Thymus (tissue), 11 donors: ENCODE measurements around the gene PLXND1. TPM values are rescaled to one million over a fixed set of nuclear protein-coding genes. Genes with fewer than 3 reads are reported as not detected.
"Not testable (repeated sequence)": the region's sequence is repeated elsewhere in the genome, so short reads cannot be mapped to it uniquely, and the experiment has no call there.

Experiments
- DNase-seq, 9 donors: peaks; one replicate each; pipeline ENCODE4 v3.0.0-alpha.2; 2013; ENCODE audit warnings: low spot score in 9 of 9, low read depth in 6 of 9, missing footprints in 1 of 9
- H3K27ac ChIP-seq, 2 donors: one replicate each; pipeline ENCODE4 v1.5.1; 2013; ENCODE audit warnings: control low read depth in 1 of 2, low read depth in 1 of 2, low read length in 1 of 2, mild to moderate bottlenecking in 1 of 2, moderate library complexity in 1 of 2
- H3K27me3 ChIP-seq, 2 donors: one replicate each; pipeline ENCODE4 v1.5.1; 2013; ENCODE audit warnings: low read length in 1 of 2; ENCODE audit not compliant: control insufficient read depth in 2 of 2, insufficient read depth in 1 of 2
- H3K36me3 ChIP-seq, 2 donors: one replicate each; pipeline ENCODE4 v1.5.1; 2013; ENCODE audit warnings: low read length in 1 of 2, mild to moderate bottlenecking in 1 of 2, moderate library complexity in 1 of 2; ENCODE audit not compliant: control insufficient read depth in 2 of 2, insufficient read depth in 2 of 2
- H3K4me1 ChIP-seq, 2 donors: one replicate each; pipeline ENCODE4 v1.5.1; 2013; ENCODE audit warnings: low read length in 2 of 2; ENCODE audit not compliant: control insufficient read depth in 2 of 2, insufficient read depth in 2 of 2
- H3K4me3 ChIP-seq, 2 donors: one replicate each; pipeline ENCODE4 v1.5.1; 2013; ENCODE audit warnings: low read length in 2 of 2, control low read depth in 1 of 2, mild to moderate bottlenecking in 1 of 2
- H3K9me3 ChIP-seq, 2 donors: one replicate each; pipeline ENCODE4 v1.5.1; 2013; ENCODE audit warnings: low read length in 1 of 2, mild to moderate bottlenecking in 1 of 2; ENCODE audit not compliant: control insufficient read depth in 2 of 2, insufficient read depth in 1 of 2
- WGBS: extraction: QIAGEN DNeasy Blood & Tissue Kit; methylation state at CpG from one replicate; pipeline ENCODE4 v1.1.7; 2013; 5-methylcytosine and 5-hydroxymethylcytosine counted together
- polyA plus RNA-seq: library from polyadenylated mRNA; stranded (reverse); fragments of 200-250 nt; gene quantifications from one replicate; pipeline ENCODE4 v1.2.3, GENCODE V29; 2013
- total RNA-seq: library from RNA; stranded (reverse); fragments of 120-200 nt; gene quantifications from one replicate; pipeline ENCODE4 v1.2.4, GENCODE V29; 2013
- donor health status: healthy.

PLXND1 gene
- total and polyA plus RNA-seq, 2 donors, result 31.2 to 106 TPM

DNA sequence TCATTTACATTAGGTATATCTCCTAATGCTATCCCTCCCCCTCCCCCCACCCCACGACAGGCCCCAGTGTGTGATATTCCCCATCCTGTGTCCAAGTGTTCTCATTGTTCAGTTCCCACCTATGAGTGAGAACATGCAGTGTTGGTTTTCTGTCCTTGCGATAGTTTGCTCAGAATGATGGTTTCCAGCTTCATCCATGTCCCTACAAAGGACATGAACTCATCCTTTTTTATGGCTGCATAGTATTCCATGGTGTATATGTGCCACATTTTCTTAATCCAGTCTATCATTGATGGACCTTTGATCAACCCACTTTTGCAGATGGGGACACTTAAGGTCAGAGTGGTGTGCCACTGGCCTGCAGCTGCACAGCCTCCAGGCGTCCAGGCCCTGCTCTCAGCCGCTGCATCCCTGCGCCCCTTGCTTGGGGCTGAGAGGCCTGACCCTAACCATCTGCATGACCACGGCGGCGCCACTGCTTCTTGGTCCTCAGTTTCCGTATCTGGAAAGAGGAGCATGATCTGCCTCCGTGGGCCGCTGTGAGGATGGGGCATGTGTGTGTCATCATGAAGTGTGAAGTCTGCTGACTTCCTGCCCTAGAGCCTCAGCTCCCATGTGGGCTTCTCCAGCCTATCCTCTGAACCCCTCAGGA is 4.4 kb upstream of the PLXND1 start:
- Histone ChIP-seq H3K4me1 (peaks cover 13 to 31% of the 10 kb centered on the region in 2 donors), H3K27me3 (peaks cover 0 to 19% of the 10 kb centered on the region in 2 donors)
- H3K4me3 ChIP-seq, DNase-seq, H3K36me3 ChIP-seq, H3K9me3 ChIP-seq, H3K27ac ChIP-seq: not testable (repeated sequence)
- 98% methylated on average over 11 of the region's 11 CpGs for WGBS

DNA sequence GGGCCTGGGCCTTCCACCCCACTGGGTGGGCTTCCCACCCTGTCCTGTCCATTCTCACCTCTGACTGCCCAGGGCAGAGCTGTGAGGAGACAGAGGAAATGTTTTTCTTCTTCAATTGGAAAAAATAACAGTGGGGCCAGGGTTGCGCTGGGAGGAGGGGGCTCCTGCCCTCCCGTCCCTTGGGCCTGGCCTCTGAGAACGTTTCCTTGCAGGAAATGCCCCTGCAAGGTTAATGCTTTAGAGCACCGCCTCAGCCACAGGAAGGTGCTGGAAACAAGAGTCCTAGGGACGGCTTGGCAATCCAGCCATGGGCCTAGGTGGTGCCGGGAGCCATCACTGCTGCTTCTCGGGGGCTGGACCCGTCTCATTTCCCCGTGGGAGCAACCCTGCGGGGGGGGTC is 3.8 kb upstream of the PLXND1 start:
- H3K4me1 ChIP-seq, result peaks cover 15 to 34% of the 10 kb centered on the region in 2 donors
- 78% methylated on average over 10 of the region's 10 CpGs for WGBS
- no peak overlapping the region for H3K4me3 ChIP-seq
- H3K27me3 ChIP-seq, result peaks cover 0 to 26% of the 10 kb centered on the region in 2 donors
- DNase-seq, result no peak
- H3K36me3 ChIP-seq, result no peaks in the 10 kb centered on the region
- no peaks in the 10 kb centered on the region for H3K9me3 ChIP-seq
- no peak overlapping the region for H3K27ac ChIP-seq

DNA sequence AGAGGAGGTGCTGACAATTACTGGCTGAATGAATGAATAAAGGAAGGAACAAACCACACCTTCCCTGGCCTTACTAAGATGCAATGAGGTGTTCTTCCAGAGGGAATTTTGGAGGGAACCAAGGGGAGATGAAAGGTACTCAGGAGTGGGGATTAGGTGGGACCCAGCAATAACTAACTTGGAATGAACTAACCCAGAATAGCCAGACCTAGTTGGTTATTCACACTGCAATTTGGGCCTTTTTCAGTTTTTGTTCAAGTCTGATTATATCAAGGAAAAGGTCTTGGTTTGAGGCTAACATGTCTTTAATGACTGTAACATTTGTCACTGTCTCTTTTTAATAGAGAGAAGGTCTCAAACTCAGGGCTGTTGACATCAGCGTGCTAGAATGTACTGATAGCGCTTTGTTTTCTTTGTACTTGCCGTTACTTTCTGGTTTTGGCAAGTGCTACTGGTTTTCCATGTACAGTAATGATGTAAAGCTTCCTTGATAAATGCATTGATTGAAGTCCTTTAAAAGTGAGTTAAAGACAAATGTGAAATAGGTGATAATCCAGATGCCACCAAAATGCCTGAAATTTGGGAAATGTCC is 3.2 kb upstream of the PLXND1 start:
- no peak for DNase-seq
- Histone ChIP-seq H3K4me3 (no peak overlapping the region), H3K4me1 (peaks cover 15 to 34% of the 10 kb centered on the region in 2 donors), H3K9me3 (peaks cover 0 to 3% of the 10 kb centered on the region in 2 donors), H3K36me3 (no peaks in the 10 kb centered on the region), H3K27me3 (peaks cover 0 to 30% of the 10 kb centered on the region in 2 donors), H3K27ac (no peak overlapping the region)
- WGBS, result 82% methylated on average over 3 of the region's 3 CpGs

DNA sequence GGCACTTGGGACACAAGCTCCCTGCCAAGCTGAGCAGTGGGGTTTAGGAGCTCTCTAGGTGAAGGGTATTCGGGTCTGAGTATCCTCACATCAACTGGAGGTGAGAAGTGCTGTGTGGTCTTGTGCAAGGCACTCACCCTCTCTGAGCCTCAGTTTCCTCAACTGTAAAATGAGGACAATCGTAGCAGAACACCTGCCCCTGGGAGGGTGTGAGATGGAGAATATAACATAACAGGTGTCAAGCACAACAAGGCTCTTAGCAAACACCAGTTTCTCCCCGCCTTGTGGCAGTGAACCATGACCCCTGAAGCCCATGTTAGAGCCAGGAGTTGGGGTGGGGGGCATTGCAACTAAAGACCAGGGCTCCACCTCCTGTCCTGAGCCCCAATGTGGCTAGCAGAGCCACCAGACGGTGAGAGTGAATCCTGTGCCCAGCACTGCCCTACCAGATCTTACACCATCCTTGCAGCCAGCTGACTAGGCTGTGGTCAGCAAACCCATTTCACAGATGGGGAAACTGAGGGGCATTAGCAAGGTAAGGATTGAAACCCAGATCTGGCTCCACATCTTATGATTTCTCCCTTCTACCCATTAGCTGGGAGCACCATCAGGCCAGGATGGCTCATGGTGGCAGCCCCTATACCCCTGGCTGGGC is 2.6 kb upstream of the PLXND1 start:
- H3K36me3 ChIP-seq, result no peaks in the 10 kb centered on the region
- H3K9me3 ChIP-seq, result peaks cover 0 to 4% of the 10 kb centered on the region in 2 donors
- H3K4me1 ChIP-seq, result peaks cover 19 to 38% of the 10 kb centered on the region in 2 donors
- H3K27ac ChIP-seq, result no peak overlapping the region
- DNase-seq, result no peak
- H3K27me3 ChIP-seq, result peaks cover 0 to 33% of the 10 kb centered on the region in 2 donors
- 97% methylated on average over 4 of the region's 4 CpGs for WGBS
- H3K4me3 ChIP-seq, result no peak overlapping the region

DNA sequence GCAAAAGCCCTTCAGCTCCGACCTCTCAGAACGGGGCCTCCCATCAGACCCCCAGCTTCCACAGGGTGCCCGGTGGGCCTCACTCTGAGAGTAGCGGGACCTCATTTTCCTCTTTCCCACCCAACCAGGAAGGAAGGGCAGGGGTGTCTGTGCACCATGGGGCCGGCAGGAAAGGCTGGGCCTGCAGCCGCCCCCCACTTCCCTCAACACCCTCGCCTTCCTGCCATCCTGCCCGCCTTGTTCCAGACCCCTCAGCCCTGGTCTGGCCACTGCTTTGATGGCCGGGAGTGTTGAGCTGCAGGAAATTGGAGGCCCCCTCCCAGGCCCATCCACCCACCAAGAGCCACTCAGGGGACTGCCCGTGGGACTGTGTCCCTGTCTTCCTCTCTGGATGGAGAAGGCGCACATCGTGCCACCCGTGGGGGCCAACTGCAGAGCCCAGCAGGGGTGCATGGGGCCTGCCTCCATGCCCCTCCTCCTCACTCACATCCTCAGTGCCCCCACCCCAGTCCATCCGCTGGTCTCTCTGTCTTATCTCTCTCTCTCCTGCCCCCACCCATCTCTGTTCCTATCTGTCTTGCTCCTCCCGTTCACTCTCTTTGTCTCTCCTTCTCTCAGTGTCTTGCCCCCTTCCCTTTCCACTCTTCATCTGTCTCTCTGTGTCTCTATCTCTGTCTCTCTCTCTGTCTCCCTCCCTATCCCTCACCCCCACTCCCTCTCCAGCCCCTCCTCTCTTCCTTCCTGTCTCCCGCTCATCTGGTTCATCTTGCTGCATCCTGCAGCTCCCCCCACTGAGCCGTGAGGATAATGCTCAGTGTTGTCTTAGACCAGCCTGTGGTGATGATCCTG is 1.8 kb upstream of the PLXND1 start:
- peaks cover 0 to 5% of the 10 kb centered on the region in 2 donors for H3K36me3 ChIP-seq
- no peak overlapping the region for H3K4me3 ChIP-seq
- H3K4me1 ChIP-seq, result peaks cover 25 to 45% of the 10 kb centered on the region in 2 donors
- peak in 3 of 9 donors; percentile 47 to 70 (median 52) for DNase-seq
- WGBS, result 69% methylated on average over 17 of the region's 17 CpGs
- H3K27ac ChIP-seq, result no peak overlapping the region
- H3K27me3 ChIP-seq, result peaks cover 0 to 33% of the 10 kb centered on the region in 2 donors
- peaks cover 0 to 4% of the 10 kb centered on the region in 2 donors for H3K9me3 ChIP-seq

DNA sequence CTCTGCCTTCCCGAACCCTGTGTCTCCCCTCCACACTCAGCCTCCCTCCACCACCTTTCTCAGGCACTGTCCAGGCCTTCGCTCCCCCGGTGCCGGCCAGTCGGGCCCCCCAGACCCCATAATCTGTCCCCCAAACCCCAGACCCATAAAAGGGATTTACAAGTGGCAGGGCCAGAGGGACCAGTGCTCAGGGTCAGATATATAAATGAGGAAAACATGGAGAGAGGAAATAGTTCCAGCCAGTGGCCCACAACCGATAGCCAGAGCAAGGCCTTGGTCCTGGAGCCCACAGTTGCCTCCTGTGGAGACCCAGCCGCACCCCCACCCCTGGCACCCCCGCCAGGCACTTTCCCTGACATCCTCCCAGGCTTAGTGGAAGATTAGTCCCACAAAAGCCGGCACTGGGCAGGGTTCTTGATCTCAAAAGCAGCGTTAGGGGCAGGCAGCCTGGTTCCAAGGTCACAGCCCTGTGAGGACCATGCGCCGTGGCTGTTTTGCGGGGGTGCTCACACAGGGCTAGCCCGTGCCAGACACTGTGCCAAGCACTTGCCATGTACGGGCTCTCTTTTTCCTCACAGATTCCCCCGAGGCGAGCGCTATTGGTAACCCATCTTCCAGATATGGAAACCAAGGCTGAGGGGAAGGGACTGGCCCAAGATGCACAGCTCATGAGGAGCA is 1.1 kb upstream of the PLXND1 start:
- 78% methylated on average over 18 of the region's 18 CpGs for WGBS
- Histone ChIP-seq H3K36me3 (peaks cover 5 to 6% of the 10 kb centered on the region in 2 donors), H3K27ac (peak overlapping the region; percentile 76), H3K4me3 (peak overlapping the region; percentile 52 to 86), H3K27me3 (peaks cover 0 to 33% of the 10 kb centered on the region in 2 donors), H3K9me3 (peaks cover 0 to 4% of the 10 kb centered on the region in 2 donors), H3K4me1 (peaks cover 32 to 53% of the 10 kb centered on the region in 2 donors)
- no peak for DNase-seq

DNA sequence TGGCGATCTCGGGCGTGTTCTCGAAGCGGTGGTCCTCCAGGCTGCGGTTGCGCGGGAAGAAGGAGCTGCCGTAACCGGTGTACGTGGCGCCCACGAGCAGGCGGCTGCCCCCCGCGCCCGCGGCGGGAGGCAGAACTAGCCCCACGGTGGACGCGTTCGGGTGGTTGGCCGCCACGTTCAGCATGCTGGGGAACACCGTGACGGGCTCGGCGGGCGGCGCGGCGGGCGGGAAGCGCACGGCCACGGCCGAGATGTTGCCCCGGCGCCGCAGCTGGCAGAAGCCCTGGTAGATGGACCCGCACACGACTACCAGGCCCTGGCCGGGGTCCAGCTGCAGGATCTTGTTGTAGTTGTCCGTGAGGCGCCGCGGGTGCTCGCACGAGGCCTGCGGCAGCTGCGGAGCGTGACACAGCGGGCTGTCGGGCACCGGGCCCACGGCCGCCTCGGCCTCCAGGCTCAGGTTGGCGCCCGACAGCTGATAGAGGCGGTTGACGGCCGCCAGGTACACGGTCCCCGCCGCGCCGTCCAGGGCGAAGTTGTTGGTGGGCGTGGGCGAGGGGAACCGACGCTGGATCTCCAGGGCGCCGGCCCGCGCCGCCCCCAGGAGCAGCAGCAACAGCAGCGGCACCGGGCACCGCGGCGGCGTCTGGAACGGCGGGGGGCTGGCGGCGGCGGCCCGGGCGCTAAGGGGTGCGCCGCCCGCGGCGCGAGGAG is 397 bp downstream of the PLXND1 start:
- peaks cover 34 to 63% of the 10 kb centered on the region in 2 donors for H3K4me1 ChIP-seq

More for the DNA sequence above, 397 bp downstream of the PLXND1 start:
- Histone ChIP-seq H3K36me3 (peaks cover 6 to 8% of the 10 kb centered on the region in 2 donors), H3K27me3 (peaks cover 0 to 35% of the 10 kb centered on the region in 2 donors), H3K27ac (peak overlapping the region; percentile 23 to 80), H3K4me3 (peak overlapping the region; percentile 59 to 86), H3K9me3 (peaks cover 0 to 4% of the 10 kb centered on the region in 2 donors)
- DNase-seq, result peak in 1 of 9 donors; percentile 63
- under 1% methylated on average over 98 of the region's 98 CpGs for WGBS
